Stomach (tissue), 4 donors: Measurements from ENCODE around the gene ANKS1A.

Source experiments
- CTCF ChIP-seq, 7 experiments: fragments of 450-650 bp in 4 of 7; fragments of 200-600 bp in 3 of 7; sonication (generic) in 3 of 7; IDR thresholded peaks; one replicate each; pipeline ENCODE4 v1.5.1; 2016 to 2019; ENCODE audit warnings: antibody characterized with exemption in 7 of 7, control low read depth in 2 of 7, mild to moderate bottlenecking in 1 of 7
- EP300 ChIP-seq: sonication (generic); formaldehyde crosslinking; IDR thresholded peaks from one replicate; pipeline ENCODE4 v1.6.1; 2017; ENCODE audit warnings: antibody characterized with exemption
- POLR2A ChIP-seq, 4 donors: fragments of 450-650 bp; IDR thresholded peaks; one replicate each; pipeline ENCODE4 v1.6.1; 2016; ENCODE audit warnings: antibody characterized with exemption in 4 of 4, control low read depth in 2 of 4, mild to moderate bottlenecking in 1 of 4, moderate library complexity in 1 of 4

- TF ChIP-seq POLR2A (IDR thresholded peaks at IDR 0.05): no peak
- TF ChIP-seq CTCF (IDR thresholded peaks at IDR 0.05): no peak
- no peak for TF ChIP-seq EP300
Measured at GRCh38 chr6:35090734-35091133, 201.7 kb downstream of the ANKS1A start.
